ENCODE data around the gene OLFM3.

Gene OLFM3

GRCh38 chr1:101846820-101847219 lies 149.9 kb downstream of the OLFM3 start:
- H3K4me3 ChIP-seq (ENCODE audit: low read depth, low read length), result no peak overlapping the region
- DNase-seq (ENCODE audit: low read depth), result no peak
- no peak for TF ChIP-seq CTCF (IDR thresholded peaks at IDR 0.05; ENCODE audit: low read depth, low read length, missing control alignments)

- no peak for DNase-seq (ENCODE audit: low read depth)
- TF ChIP-seq CTCF (IDR thresholded peaks at IDR 0.05; ENCODE audit: low read depth, low read length, missing control alignments), result no peak
- H3K4me3 ChIP-seq (ENCODE audit: low read depth, low read length), result no peak overlapping the region
Observed at GRCh38 chr1:101843160-101843559, 153.6 kb downstream of the OLFM3 start.

- TF ChIP-seq CTCF (IDR thresholded peaks at IDR 0.05; ENCODE audit: low read depth, low read length, missing control alignments), result no peak
- H3K4me3 ChIP-seq (ENCODE audit: low read depth, low read length), result no peak overlapping the region
- DNase-seq (ENCODE audit: low read depth), result no peak
Observed at GRCh38 chr1:101841824-101842223, 154.9 kb downstream of the OLFM3 start.

- DNase-seq (ENCODE audit: low read depth), result no peak
- TF ChIP-seq CTCF (IDR thresholded peaks at IDR 0.05; ENCODE audit: low read depth, low read length, missing control alignments), result no peak
- H3K4me3 ChIP-seq (ENCODE audit: low read depth, low read length), result no peak overlapping the region
Observed at GRCh38 chr1:101835988-101836387, 160.7 kb downstream of the OLFM3 start.

GRCh38 chr1:101833312-101833711 lies 163.4 kb downstream of the OLFM3 start:
- TF ChIP-seq CTCF (IDR thresholded peaks at IDR 0.05; ENCODE audit: low read depth, low read length, missing control alignments), result no peak
- no peak for DNase-seq (ENCODE audit: low read depth)

GRCh38 chr1:101826416-101826815 lies 170.3 kb downstream of the OLFM3 start:
- no peak overlapping the region for H3K4me3 ChIP-seq (ENCODE audit: low read depth, low read length)
- no peak for TF ChIP-seq CTCF (IDR thresholded peaks at IDR 0.05; ENCODE audit: low read depth, low read length, missing control alignments)
- no peak for DNase-seq (ENCODE audit: low read depth)

More at GRCh38 chr1:101833312-101833711, 163.4 kb downstream of the OLFM3 start:
- H3K4me3 ChIP-seq (ENCODE audit: low read depth, low read length), result no peak overlapping the region

GRCh38 chr1:101820071-101820470 lies 176.7 kb downstream of the OLFM3 start:
- no peak for DNase-seq (ENCODE audit: low read depth)
- no peak overlapping the region for H3K4me3 ChIP-seq (ENCODE audit: low read depth, low read length)
- TF ChIP-seq CTCF (IDR thresholded peaks at IDR 0.05; ENCODE audit: low read depth, low read length, missing control alignments), result peak; percentile 25
